Ishikawa (cell line): Measurements from ENCODE around the gene AKNA.

Source experiments
- CREB1 ChIP-seq: IDR thresholded peaks from 2 replicates; pipeline ENCODE4 v1.6.1; 2012; ENCODE audit warnings: low read depth
- TAF1 ChIP-seq: IDR thresholded peaks from 2 replicates; pipeline ENCODE4 v1.6.1; 2012; ENCODE audit warnings: low read depth, mild to moderate bottlenecking
- TCF12 ChIP-seq: IDR thresholded peaks from 2 replicates; pipeline ENCODE4 v1.6.1; 2012; ENCODE audit warnings: low read depth
- YY1 ChIP-seq: IDR thresholded peaks from 2 replicates; pipeline ENCODE4 v1.6.1; 2012; ENCODE audit warnings: low read depth
- TF ChIP-seq, protein P1 (sequence below): IDR thresholded peaks from 2 replicates; pipeline ENCODE4 v1.6.1; 2012; ENCODE audit warnings: low read depth, mild to moderate bottlenecking

DNA sequence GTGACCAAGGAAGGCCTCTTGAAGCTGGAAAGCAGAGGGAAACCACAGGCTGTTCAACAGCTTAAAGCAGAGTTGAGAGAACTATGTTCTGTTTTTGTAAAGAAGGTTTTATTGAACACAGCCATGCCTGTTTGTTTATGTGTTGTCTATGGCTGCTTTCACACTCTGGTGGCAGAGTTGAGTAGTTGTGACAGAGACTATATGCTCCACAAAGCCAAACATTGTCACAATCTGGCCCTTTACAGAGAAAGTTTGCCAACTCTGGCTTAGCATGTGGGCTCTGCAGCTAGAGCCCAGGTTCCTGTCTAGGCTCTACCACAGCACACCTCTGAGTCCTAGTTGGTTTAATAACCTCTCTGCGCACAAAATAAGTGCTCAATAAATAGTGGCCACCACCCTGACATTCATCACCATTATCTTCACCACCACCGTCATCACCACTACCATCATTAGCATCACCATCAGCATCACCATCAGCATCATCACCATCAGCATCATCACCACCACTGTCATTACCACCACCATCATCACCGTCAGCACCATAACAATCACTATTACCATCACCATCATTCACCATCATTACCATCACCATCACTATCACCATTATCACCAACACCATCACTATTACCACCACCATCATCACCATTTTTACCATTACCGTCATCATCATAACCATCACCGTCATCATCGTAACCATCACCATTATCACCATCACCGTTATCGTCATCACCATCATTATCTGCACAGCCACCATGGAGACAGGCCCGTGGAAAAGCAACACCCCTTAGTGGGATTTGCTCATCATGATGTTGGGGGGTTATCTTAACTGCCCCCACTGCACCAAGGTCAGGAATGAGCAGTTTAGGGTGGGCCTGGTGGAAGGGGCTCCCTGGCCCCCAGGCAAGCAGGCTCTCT, 18.3 kb downstream of the AKNA start:
- no peak for TF ChIP-seq TCF12
- TF ChIP-seq, protein P1, sequence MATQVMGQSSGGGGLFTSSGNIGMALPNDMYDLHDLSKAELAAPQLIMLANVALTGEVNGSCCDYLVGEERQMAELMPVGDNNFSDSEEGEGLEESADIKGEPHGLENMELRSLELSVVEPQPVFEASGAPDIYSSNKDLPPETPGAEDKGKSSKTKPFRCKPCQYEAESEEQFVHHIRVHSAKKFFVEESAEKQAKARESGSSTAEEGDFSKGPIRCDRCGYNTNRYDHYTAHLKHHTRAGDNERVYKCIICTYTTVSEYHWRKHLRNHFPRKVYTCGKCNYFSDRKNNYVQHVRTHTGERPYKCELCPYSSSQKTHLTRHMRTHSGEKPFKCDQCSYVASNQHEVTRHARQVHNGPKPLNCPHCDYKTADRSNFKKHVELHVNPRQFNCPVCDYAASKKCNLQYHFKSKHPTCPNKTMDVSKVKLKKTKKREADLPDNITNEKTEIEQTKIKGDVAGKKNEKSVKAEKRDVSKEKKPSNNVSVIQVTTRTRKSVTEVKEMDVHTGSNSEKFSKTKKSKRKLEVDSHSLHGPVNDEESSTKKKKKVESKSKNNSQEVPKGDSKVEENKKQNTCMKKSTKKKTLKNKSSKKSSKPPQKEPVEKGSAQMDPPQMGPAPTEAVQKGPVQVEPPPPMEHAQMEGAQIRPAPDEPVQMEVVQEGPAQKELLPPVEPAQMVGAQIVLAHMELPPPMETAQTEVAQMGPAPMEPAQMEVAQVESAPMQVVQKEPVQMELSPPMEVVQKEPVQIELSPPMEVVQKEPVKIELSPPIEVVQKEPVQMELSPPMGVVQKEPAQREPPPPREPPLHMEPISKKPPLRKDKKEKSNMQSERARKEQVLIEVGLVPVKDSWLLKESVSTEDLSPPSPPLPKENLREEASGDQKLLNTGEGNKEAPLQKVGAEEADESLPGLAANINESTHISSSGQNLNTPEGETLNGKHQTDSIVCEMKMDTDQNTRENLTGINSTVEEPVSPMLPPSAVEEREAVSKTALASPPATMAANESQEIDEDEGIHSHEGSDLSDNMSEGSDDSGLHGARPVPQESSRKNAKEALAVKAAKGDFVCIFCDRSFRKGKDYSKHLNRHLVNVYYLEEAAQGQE: no peak
- TF ChIP-seq CREB1: no peak
- no peak for TF ChIP-seq YY1
- no peak for TF ChIP-seq TAF1
